HG02970 (cell line): ENCODE data around the gene HTT-AS.

ENCODE experiments used
- ATAC-seq: cut with Tn5 transposase; IDR thresholded peaks from one replicate; pipeline ENCODE4 v1.9.1; 2021; ENCODE audit warnings: mild to moderate bottlenecking, moderate library complexity, moderate number of reproducible peaks; ENCODE audit not compliant: unreplicated experiment, low FRiP score

Gene HTT-AS

GRCh38 chr4:3091464-3091863 is 17.1 kb upstream of the HTT-AS start:
- no peak for ATAC-seq

- no peak for ATAC-seq
Measured at GRCh38 chr4:3087115-3087797, 12.9 kb upstream of the HTT-AS start.

DNA sequence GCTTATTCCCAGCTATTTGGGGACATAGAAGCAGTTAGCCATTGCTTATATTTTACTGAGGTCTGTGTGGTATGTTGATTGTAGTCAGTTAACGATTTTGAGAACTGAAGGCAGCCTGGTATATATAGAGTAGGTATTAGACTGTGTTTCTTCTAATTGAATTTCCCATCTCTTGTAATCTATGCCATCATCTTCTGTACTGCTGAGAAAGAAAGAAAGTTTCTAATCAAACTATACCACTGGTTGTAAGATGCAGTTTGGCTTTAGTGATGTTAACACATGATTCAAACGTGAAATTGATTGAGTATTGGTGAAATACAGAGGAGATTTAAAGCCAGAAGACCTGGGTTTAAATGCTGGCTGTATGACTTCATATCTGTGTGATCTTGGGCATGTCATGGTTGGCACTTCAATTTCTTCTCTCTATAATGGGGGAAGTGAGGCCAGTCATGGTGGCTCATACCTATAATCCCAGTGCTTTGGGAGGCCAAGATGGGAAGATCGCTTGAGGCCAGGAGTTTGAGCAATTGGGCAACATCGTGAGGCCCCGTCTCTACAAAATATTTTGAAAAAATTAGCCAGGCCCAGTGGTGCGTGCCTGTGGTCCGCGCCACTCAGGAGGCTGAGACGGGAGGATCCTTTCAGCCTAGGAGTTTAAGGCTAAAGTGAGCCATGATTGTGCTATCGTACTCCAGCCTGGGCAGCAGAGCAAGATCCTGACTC is 11.8 kb upstream of the HTT-AS start:
- no peak for ATAC-seq

DNA sequence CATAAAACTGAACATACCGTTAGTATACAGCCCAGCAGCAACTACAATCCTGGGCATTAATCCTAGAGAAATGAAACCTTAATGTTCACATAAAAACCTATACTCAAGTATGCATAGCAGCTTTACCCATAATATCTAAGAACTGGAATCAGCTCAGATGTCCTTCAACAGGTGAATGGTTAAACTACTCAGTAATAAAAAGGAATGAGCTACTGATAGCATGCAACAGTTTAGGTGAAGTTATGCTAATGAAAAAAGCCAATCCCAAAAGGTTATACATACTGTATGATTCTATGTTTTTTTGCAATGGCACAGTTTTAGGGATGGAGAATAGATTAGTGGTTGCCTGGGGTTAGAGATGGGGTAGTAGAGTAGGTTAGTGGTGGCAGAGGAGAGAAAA is 9.4 kb upstream of the HTT-AS start:
- no peak for ATAC-seq

- ATAC-seq, result no peak
Measured at GRCh38 chr4:3082925-3083515, 8.7 kb upstream of the HTT-AS start.

DNA sequence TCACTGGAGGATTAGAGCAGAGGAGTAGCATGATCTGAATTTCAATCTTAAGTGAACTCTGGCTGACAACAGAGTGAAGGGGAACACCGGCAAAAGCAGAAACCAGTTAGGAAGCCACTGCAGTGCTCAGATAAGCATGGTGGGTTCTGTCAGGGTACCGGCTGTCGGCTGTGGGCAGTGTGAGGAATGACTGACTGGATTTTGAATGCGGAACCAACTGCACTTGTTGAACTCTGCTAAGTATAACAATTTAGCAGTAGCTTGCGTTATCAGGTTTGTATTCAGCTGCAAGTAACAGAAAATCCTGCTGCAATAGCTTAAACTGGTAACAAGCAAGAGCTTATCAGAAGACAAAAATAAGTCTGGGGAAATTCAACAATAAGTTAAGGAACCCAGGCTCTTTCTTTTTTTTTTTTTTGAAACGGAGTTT is 5.4 kb upstream of the HTT-AS start:
- no peak for ATAC-seq

DNA sequence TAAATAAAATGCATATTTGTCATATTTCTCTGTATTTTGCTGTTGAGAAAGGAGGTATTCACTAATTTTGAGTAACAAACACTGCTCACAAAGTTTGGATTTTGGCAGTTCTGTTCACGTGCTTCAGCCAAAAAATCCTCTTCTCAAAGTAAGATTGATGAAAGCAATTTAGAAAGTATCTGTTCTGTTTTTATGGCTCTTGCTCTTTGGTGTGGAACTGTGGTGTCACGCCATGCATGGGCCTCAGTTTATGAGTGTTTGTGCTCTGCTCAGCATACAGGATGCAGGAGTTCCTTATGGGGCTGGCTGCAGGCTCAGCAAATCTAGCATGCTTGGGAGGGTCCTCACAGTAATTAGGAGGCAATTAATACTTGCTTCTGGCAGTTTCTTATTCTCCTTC is 3.5 kb upstream of the HTT-AS start:
- ATAC-seq, result no peak

GRCh38 chr4:3075652-3075981 is 1.3 kb upstream of the HTT-AS start:
- ATAC-seq, result no peak

DNA sequence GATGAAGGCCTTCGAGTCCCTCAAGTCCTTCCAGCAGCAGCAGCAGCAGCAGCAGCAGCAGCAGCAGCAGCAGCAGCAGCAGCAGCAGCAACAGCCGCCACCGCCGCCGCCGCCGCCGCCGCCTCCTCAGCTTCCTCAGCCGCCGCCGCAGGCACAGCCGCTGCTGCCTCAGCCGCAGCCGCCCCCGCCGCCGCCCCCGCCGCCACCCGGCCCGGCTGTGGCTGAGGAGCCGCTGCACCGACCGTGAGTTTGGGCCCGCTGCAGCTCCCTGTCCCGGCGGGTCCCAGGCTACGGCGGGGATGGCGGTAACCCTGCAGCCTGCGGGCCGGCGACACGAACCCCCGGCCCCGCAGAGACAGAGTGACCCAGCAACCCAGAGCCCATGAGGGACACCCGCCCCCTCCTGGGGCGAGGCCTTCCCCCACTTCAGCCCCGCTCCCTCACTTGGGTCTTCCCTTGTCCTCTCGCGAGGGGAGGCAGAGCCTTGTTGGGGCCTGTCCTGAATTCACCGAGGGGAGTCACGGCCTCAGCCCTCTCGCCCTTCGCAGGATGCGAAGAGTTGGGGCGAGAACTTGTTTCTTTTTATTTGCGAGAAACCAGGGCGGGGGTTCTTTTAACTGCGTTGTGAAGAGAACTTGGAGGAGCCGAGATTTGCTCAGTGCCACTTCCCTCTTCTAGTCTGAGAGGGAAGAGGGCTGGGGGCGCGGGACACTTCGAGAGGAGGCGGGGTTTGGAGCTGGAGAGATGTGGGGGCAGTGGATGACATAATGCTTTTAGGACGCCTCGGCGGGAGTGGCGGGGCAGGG is 711 bp upstream of the HTT-AS start:
- peak; percentile 14 for ATAC-seq

DNA sequence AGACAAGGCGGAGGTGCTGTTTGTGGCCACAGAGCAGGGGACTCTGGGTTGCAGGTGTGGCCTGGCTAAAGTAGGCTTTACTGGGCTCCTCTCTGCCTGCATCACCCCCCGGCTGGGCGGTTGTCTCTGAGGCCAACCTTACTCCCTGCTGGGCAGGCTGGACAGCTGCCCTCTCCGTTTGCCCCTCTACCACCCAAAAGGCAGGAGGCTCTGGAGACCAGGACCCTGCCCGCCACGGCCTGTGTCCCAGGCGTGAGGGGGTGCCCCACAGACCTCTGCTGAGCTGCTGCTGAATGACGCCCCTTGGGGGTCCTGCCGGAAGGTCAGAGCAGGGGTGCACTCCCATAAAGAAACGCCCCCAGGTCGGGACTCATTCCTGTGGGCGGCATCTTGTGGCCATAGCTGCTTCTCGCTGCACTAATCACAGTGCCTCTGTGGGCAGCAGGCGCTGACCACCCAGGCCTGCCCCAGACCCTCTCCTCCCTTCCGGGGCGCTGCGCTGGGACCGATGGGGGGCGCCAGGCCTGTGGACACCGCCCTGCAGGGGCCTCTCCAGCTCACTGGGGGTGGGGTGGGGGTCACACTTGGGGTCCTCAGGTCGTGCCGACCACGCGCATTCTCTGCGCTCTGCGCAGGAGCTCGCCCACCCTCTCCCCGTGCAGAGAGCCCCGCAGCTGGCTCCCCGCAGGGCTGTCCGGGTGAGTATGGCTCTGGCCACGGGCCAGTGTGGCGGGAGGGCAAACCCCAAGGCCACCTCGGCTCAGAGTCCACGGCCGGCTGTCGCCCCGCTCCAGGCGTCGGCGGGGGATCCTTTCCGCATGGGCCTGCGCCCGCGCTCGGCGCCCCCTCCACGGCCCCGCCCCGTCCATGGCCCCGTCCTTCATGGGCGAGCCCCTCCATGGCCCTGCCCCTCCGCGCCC is 920 bp downstream of the HTT-AS start:
- peak; percentile 27 for ATAC-seq

- ATAC-seq, result no peak
Measured at GRCh38 chr4:3071811-3072210, 2.5 kb downstream of the HTT-AS start.

GRCh38 chr4:3070709-3071500 is 3.4 kb downstream of the HTT-AS start:
- ATAC-seq, result no peak

DNA sequence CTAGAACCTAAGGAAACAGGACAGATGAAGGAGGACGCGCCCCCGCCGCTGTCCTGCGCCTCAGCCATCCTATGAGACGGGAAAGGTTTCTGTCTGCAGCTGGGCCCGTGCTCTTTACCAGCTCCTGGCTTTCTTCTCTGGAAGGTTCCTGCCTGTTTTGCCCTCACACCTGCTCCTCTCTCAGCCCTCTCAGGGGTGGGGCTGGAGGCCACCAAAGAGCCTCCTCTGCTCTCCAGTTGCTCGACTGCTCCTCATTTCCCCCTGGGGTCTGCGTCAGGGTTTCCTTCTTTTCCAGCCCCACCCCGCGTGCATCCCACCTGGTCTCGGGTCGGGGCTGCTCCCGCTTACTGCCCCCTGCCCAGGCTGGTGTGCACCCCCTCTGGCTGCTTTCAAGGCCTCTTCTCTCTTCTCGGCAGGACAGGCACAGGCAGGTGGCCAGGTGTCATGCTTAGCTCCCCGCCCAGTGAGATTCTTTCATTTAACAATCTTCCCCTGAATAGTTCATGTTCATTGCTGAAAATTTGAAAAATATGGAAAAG is 4.6 kb downstream of the HTT-AS start:
- no peak for ATAC-seq

GRCh38 chr4:3067473-3068001 is 6.8 kb downstream of the HTT-AS start:
- ATAC-seq, result no peak

DNA sequence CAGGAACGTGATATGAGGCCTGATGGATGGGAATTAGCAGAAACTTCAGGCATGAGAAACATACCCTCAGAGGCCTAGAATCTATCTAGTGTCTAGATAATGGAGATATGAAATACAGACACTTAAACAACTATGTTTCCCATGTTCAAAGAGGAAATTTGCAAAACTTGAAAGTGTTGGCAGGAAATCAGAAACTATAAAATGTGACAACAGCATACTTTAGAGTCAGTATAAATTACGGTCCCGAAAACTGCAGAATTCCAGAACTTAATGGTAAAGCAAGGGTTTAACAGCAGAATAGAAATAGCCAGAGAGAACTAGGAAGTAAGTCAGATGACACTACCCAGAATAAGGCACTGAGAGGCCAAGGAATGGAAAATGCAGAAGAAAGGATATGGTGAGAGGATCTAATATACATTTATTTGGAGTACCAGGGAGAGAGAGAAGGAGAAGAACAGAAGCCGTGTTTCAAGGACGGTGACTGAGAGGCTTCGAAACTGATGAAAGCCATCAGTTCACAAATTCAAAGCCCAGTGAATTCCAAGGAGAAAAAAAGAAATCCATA is 7.4 kb downstream of the HTT-AS start:
- ATAC-seq, result no peak

DNA sequence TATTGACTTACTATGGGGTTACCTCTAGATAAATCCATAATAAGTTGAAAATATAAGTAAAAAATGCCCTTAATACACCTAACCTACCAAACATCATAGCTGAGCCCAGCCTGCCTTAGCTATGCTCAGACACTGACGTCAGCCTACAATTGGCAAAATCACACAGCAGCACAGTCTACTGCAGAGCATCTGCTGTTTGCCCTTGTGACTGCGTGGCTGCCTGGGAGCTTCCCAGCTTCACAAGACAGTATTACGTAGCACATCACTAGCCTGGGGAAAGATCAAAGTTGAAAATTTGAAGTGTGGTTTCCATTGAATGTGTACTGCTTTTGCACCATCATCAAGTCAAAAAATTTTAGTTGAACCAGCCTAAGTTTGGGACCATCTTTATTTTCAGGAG is 8.8 kb downstream of the HTT-AS start:
- no peak for ATAC-seq

GRCh38 chr4:3062471-3062870 is 11.9 kb downstream of the HTT-AS start:
- no peak for ATAC-seq

DNA sequence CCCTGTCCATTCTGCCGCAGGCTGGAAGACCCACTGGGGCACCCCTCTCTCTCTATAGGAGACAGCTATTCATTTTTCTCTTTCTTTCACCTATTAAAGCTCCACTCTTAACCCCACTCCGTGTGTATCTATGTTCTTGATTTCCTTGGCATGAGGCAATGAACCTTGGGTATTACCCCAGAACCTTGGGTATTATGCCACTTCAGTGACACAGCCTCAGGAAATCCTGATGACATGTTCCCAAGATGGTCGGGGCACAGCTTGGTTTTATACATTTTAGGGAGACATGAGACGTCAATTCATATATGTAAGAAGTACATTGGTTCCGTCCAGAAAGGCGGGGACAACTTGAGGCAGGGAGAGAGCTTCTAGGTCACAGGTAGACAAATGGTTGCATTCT is 13.4 kb downstream of the HTT-AS start:
- no peak for ATAC-seq
